Calu3 (cell line): ENCODE data around the gene CCDC3. TPM values are rescaled to one million over a fixed set of nuclear protein-coding genes. Genes with fewer than 3 reads are reported as not detected.

Experiments used
- BruUV-seq: library from RNA; stranded (reverse); fragments of 400-500 nt; replicated peaks from 2 replicates; lab custom pipeline; 2021; lab: Mats Ljungman, UMichigan
- CTCF ChIA-PET: fragments of 300-600 bp; sonication (Branson Sonifier 250); formaldehyde crosslinking; loops from one replicate; lab custom pipeline; 2022; ENCODE audit warnings: antibody characterized with exemption; lab: Charles Lee
- DNase-seq: peaks from one replicate; pipeline ENCODE4 v3.0.0; 2022
- H3K27ac Mint-ChIP-seq: one replicate; pipeline ENCODE4 v1.8.0; 2022; ENCODE audit warnings: mixed read lengths; ENCODE audit not compliant: unreplicated experiment
- H3K27me3 Mint-ChIP-seq: one replicate; pipeline ENCODE4 v1.8.0; 2022; ENCODE audit warnings: mixed read lengths; ENCODE audit not compliant: unreplicated experiment
- H3K36me3 Mint-ChIP-seq: one replicate; pipeline ENCODE4 v1.8.0; 2022; ENCODE audit warnings: mild to moderate bottlenecking, moderate library complexity, mixed read lengths; ENCODE audit not compliant: insufficient read depth, unreplicated experiment
- H3K4me1 Mint-ChIP-seq: one replicate; pipeline ENCODE4 v1.8.0; 2022; ENCODE audit warnings: mild to moderate bottlenecking, low read depth, mixed read lengths; ENCODE audit not compliant: unreplicated experiment
- H3K4me3 Mint-ChIP-seq: one replicate; pipeline ENCODE4 v1.8.0; 2022; ENCODE audit warnings: mild to moderate bottlenecking, low read depth, moderate library complexity, mixed read lengths; ENCODE audit not compliant: unreplicated experiment
- H3K9me3 Mint-ChIP-seq: one replicate; pipeline ENCODE4 v1.8.0; 2022; ENCODE audit warnings: low read depth, mixed read lengths; ENCODE audit not compliant: unreplicated experiment
- intact Hi-C: fragments of 100-400 bp; cut with micrococcal nuclease; formaldehyde crosslinking; loops from one replicate; pipeline ENCODE4 v1.10.0; 2022; ENCODE audit not compliant: unreplicated experiment
- total RNA-seq: library from RNA; stranded (reverse); gene quantifications from 2 replicates; pipeline ENCODE4 v1.2.3, GENCODE V29; 2022
- TF ChIP-seq, protein P1 (sequence below): fragments of 200-600 bp; IDR thresholded peaks from one replicate; pipeline ENCODE4 v1.8.0; 2022; ENCODE audit warnings: antibody characterized with exemption; ENCODE audit not compliant: unreplicated experiment

CCDC3 gene
- total RNA-seq, 1 experiment from 2014 or later, result not detected

DNA sequence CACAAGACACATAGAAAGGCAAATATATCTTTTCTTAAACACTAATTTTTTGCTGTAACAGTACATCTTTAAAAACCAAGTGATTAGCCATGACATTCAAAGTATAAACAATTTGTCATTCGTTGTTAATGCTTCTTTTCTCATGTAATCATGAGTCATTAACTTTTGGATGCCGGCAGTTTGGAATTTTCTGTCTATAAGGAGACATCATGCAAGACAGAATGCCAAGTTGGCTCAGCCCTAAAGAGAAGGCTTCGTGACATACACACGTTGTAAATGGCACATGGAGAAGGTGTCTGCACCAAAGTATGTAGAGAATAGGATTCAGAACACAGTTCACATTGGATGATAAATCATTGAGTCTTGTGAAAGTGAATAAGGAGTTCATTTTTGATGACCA, 35.9 kb downstream of the CCDC3 start:
- intact Hi-C loops, result no loop called here
- Mint-ChIP-seq H3K4me1 (no peaks in the 10 kb centered on the region), H3K27me3 (peaks cover 82% of the 10 kb centered on the region), H3K27ac (no peak overlapping the region), H3K9me3 (no peaks in the 10 kb centered on the region), H3K4me3 (no peak overlapping the region), H3K36me3 (no peaks in the 10 kb centered on the region)
- CTCF ChIA-PET, result no interaction called here
- no TSS peak for BruUV-seq
- DNase-seq, result no peak
- TF ChIP-seq, protein P1, sequence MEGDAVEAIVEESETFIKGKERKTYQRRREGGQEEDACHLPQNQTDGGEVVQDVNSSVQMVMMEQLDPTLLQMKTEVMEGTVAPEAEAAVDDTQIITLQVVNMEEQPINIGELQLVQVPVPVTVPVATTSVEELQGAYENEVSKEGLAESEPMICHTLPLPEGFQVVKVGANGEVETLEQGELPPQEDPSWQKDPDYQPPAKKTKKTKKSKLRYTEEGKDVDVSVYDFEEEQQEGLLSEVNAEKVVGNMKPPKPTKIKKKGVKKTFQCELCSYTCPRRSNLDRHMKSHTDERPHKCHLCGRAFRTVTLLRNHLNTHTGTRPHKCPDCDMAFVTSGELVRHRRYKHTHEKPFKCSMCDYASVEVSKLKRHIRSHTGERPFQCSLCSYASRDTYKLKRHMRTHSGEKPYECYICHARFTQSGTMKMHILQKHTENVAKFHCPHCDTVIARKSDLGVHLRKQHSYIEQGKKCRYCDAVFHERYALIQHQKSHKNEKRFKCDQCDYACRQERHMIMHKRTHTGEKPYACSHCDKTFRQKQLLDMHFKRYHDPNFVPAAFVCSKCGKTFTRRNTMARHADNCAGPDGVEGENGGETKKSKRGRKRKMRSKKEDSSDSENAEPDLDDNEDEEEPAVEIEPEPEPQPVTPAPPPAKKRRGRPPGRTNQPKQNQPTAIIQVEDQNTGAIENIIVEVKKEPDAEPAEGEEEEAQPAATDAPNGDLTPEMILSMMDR, result no peak

DNA sequence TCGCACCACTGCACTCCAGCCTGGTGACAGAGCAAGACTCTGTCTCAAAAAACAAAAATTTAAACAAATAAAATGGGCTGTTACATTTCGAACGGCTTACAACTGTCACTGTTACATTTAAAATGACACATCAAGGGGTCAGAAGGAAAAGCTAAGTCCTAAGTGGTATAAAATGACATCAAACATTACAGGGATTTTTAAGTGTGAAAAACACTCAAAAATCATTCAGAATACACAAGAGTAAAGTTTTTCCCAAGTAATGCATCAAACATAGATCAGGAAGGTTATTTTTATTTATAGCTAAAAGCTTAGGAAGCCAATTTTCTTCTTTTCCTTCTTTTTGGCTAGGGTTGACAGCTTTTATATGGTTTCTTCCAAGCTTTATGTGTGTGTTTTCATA, 39.0 kb downstream of the CCDC3 start:
- Mint-ChIP-seq H3K9me3 (no peaks in the 10 kb centered on the region), H3K4me3 (no peak overlapping the region), H3K4me1 (no peaks in the 10 kb centered on the region), H3K36me3 (no peaks in the 10 kb centered on the region), H3K27me3 (peaks cover 88% of the 10 kb centered on the region), H3K27ac (no peak overlapping the region)
- TF ChIP-seq, protein P1, result no peak
- no TSS peak for BruUV-seq
- intact Hi-C loops, result no loop called here
- CTCF ChIA-PET, result no interaction called here
- no peak for DNase-seq

DNA sequence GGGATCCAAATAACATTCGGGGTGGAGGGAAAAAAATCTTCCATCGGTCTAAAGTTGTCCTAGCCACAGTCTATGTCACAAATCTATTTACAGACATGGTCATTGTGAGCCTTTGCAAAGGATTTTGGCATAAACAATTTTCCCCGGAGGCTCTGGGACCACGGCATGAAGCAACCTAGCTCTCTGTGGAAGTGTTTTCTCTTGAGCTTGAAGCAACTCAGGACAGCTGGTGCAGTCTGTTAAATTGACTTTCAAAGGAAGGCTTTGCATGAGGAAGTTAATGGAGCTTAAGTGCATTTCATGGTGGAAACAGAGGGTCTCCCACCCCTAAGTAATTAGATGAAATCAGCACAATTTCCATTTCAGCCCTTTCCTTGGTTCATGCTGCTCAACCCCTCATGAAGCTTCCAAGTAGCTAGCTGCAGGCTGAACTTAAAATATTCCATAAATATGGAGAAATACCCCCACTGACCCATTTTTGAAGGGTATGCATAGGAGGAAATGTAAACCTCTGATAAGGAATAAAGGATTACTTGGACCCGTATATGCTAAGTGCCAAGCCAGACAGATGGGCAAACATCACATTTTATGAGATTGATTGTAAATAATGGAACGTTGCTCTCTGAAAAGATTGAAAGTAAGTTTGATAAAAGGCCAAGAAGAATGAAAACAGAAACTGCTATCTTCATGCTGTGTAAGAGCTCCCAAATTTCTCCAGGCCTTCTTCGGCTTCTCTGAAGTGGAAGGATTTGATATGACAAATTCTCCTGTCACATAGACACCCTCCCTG, 39.9 kb downstream of the CCDC3 start:
- Mint-ChIP-seq H3K27me3 (peaks cover 88% of the 10 kb centered on the region), H3K4me1 (no peaks in the 10 kb centered on the region), H3K9me3 (no peaks in the 10 kb centered on the region), H3K36me3 (no peaks in the 10 kb centered on the region), H3K4me3 (no peak overlapping the region), H3K27ac (no peak overlapping the region)
- no TSS peak for BruUV-seq
- intact Hi-C loops, result no loop called here
- TF ChIP-seq, protein P1, result no peak
- CTCF ChIA-PET, result no interaction called here
- no peak for DNase-seq

DNA sequence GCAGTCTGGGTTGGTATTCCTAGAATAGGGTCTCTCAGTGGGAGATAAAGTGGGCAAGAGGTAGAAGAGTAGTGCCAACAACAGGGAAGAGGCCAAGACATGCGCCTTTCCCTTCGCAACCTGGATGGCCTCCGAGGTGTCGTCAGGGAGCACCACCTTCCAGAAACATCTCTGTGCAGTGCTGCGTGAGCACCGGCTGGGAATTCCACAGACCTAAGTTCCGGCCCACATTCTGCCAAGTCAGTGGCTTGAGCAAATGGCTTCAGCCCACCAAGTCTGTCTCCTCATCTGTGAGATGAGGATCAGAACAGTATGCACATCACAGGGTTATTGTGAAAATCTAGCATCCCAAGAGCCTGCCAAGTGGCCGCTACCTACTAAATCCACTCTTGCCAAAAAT, 40.6 kb downstream of the CCDC3 start:
- Mint-ChIP-seq H3K9me3 (no peaks in the 10 kb centered on the region), H3K4me1 (no peaks in the 10 kb centered on the region), H3K4me3 (no peak overlapping the region), H3K36me3 (no peaks in the 10 kb centered on the region), H3K27me3 (peaks cover 87% of the 10 kb centered on the region), H3K27ac (no peak overlapping the region)
- TF ChIP-seq, protein P1, result no peak
- no peak for DNase-seq
- CTCF ChIA-PET, result no interaction called here
- intact Hi-C loops, result no loop called here
- BruUV-seq, result no TSS peak
